ENCODE results near the gene ARMC9. TPM values are rescaled to one million over a fixed set of nuclear protein-coding genes. Genes with fewer than 3 reads are reported as not detected.

ARMC9 gene
- total RNA-seq, 1 donor from 2014 or later = 19.3 TPM

DNA sequence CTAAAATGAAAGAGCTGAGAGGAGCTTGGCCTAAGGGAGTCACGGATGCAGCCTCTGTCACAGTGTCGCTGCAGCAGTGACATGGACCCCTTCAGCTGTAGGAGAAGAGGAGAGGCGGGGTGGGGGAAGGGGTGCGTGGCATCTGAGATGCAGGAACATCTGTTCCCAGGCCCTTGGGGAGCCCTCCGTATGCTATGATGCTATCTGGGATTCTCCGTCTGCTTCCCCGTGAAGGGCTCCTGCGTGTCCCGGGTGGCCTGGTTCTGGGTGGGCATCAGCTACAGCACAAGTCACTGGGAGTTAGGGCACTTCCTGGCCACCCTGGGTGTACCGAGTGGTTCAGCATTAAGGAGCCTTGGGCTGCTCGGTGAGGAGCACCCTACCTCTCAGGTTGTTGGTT is 161.5 kb downstream of the ARMC9 start:
- Mint-ChIP-seq H3K4me1 (ENCODE audit: low read depth, unreplicated experiment) (peaks cover 49% of the 10 kb centered on the region), H3K36me3 (ENCODE audit: unreplicated experiment) (no peaks in the 10 kb centered on the region), H3K9me3 (ENCODE audit: unreplicated experiment) (peaks cover 6% of the 10 kb centered on the region), H3K27me3 (ENCODE audit: unreplicated experiment) (peaks cover 9% of the 10 kb centered on the region), H3K27ac (ENCODE audit: unreplicated experiment) (peak overlapping the region; percentile 98), H3K4me3 (ENCODE audit: unreplicated experiment) (peak overlapping the region; percentile 38)
- no peak for TF ChIP-seq CTCF (IDR thresholded peaks at IDR 0.05; ENCODE audit: partially characterized antibody, unreplicated experiment)
- peak; percentile 76 for DNase-seq

- Mint-ChIP-seq H3K9me3 (ENCODE audit: unreplicated experiment) (peaks cover 6% of the 10 kb centered on the region), H3K27ac (ENCODE audit: unreplicated experiment) (peak overlapping the region; percentile 98), H3K27me3 (ENCODE audit: unreplicated experiment) (peaks cover 9% of the 10 kb centered on the region), H3K36me3 (ENCODE audit: unreplicated experiment) (no peaks in the 10 kb centered on the region), H3K4me1 (ENCODE audit: low read depth, unreplicated experiment) (peaks cover 51% of the 10 kb centered on the region), H3K4me3 (ENCODE audit: unreplicated experiment) (no peak overlapping the region)
- no peak for DNase-seq
- no peak for TF ChIP-seq CTCF (IDR thresholded peaks at IDR 0.05; ENCODE audit: partially characterized antibody, unreplicated experiment)
These were observed 162.0 kb downstream of the ARMC9 start for GRCh38 chr2:231360401-231360800.

DNA sequence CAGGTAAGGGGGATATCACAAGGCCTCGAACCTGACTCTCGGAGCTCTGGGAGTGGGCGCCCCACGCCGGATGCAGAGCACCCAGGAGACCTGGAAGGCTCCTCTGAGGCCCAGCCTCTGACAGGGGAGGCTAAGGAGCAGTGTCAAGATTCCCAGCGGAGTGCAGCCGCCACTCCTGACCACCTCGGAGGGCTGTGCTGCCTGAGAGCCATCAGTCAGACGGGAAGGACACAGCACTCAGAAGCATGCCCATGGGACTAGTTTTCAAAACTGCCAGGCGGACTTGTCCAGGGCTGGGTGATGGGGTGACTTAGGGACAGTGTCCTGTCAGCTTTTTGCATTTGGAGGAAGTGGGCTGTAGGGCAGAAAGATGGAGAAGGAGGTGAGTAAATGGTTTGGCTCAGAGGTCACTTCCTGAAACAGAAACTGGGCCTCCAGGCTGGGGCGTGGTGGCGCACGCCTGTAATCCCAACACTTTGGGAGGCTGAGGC is 162.5 kb downstream of the ARMC9 start:
- H3K9me3 Mint-ChIP-seq (ENCODE audit: unreplicated experiment) = peaks cover 6% of the 10 kb centered on the region
- H3K4me3 Mint-ChIP-seq (ENCODE audit: unreplicated experiment) = no peak overlapping the region
- H3K27ac Mint-ChIP-seq (ENCODE audit: unreplicated experiment) = peak overlapping the region; percentile 75
- no peaks in the 10 kb centered on the region for H3K36me3 Mint-ChIP-seq (ENCODE audit: unreplicated experiment)
- peaks cover 9% of the 10 kb centered on the region for H3K27me3 Mint-ChIP-seq (ENCODE audit: unreplicated experiment)
- H3K4me1 Mint-ChIP-seq (ENCODE audit: low read depth, unreplicated experiment) = peaks cover 50% of the 10 kb centered on the region
- no peak for DNase-seq
- TF ChIP-seq CTCF (IDR thresholded peaks at IDR 0.05; ENCODE audit: partially characterized antibody, unreplicated experiment) = no peak

GRCh38 chr2:231361701-231362554 is 163.5 kb downstream of the ARMC9 start:
- Mint-ChIP-seq H3K4me3 (ENCODE audit: unreplicated experiment) (no peak overlapping the region), H3K36me3 (ENCODE audit: unreplicated experiment) (no peaks in the 10 kb centered on the region), H3K27ac (ENCODE audit: unreplicated experiment) (peak overlapping the region; percentile 38), H3K9me3 (ENCODE audit: unreplicated experiment) (peaks cover 6% of the 10 kb centered on the region), H3K4me1 (ENCODE audit: low read depth, unreplicated experiment) (peaks cover 45% of the 10 kb centered on the region), H3K27me3 (ENCODE audit: unreplicated experiment) (peaks cover 6% of the 10 kb centered on the region)
- DNase-seq = no peak
- no peak for TF ChIP-seq CTCF (IDR thresholded peaks at IDR 0.05; ENCODE audit: partially characterized antibody, unreplicated experiment)

DNA sequence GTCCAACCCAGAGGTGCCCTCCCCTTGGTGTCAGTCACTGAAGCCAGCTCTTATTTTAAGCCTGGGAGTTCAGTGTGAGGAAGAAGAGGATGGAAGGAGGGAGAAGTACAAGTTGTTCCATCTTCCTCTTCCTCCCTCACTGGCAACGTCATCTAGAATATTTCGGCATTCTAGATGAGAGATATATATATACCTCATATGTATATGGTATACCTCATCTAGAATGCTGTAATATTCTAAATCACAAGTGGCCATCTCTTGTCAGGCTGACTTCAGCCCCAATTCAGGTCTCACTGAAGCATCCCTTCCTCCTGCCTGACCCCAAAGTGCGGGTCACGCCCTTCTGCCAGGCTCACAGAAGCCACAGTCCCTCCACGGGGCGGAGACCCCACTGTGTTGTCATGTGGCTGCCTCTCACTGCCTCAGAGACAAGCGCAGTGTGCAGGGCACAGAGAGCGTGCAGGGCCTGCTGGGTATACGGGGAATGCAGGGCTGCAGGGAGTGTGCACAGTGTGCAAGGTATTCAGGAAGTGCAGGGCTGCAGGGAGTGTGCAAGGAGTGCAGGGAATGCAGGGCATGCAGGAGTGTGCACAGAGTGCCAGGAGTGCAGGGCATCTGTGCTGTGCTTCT is 164.2 kb downstream of the ARMC9 start:
- no peak for TF ChIP-seq CTCF (IDR thresholded peaks at IDR 0.05; ENCODE audit: partially characterized antibody, unreplicated experiment)
- Mint-ChIP-seq H3K9me3 (ENCODE audit: unreplicated experiment) (peaks cover 6% of the 10 kb centered on the region), H3K4me3 (ENCODE audit: unreplicated experiment) (no peak overlapping the region), H3K36me3 (ENCODE audit: unreplicated experiment) (no peaks in the 10 kb centered on the region), H3K4me1 (ENCODE audit: low read depth, unreplicated experiment) (peaks cover 47% of the 10 kb centered on the region), H3K27ac (ENCODE audit: unreplicated experiment) (no peak overlapping the region), H3K27me3 (ENCODE audit: unreplicated experiment) (peaks cover 6% of the 10 kb centered on the region)
- no peak for DNase-seq
